HepG2 (cell line): ENCODE results near the gene CYP27B1. TPM values are rescaled to one million over a fixed set of nuclear protein-coding genes. Genes with fewer than 3 reads are reported as not detected.
A peak's percentile ranks its signal among the peaks of the same experiment; 100 is the strongest.

Experiments used
- ATAC-seq: fragments of 200-7000 bp; cut with Tn5 transposase; 3 replicates; pipeline ENCODE4 v1.9.1; 2020; ENCODE audit warnings: mild to moderate bottlenecking, moderate library complexity
- BruUV-seq: library from RNA; stranded (reverse); fragments of 400-500 nt; replicated peaks from 2 replicates; lab custom pipeline; 2021; lab: Mats Ljungman, UMichigan
- CTCF ChIA-PET: fragments of 300-600 bp; formaldehyde crosslinking; extraction: SDS; loops from one replicate; lab custom pipeline; 2021; ENCODE audit warnings: low total read pairs, inconsistent platforms, low intra/inter-chr PET ratio; lab: Yijun Ruan, JAX
- POLR2A ChIA-PET: fragments of 350-600 bp; sonication (Branson Sonifier 250); formaldehyde crosslinking; loops from one replicate; lab custom pipeline; 2020; ENCODE audit warnings: antibody characterized with exemption, inconsistent platforms; lab: Yijun Ruan, JAX
- DNase-seq: peaks from one replicate; pipeline ENCODE4 v3.0.0-alpha.2; 2015; ENCODE audit warnings: low spot score
- FAIRE-seq: peaks from 3 replicates; lab custom pipeline; 2011; peaks lifted over from hg19 to GRCh38; lab: Jason Lieb, UNC
- H2AFZ ChIP-seq: one replicate; pipeline ENCODE4 v1.6.1; 2011; ENCODE audit warnings: low read length, inconsistent platforms
- H3K27ac ChIP-seq: fragments of 300-600 bp; 3 replicates; pipeline ENCODE4 v1.8.0; 2011; ENCODE audit warnings: mixed run types, mild to moderate bottlenecking, mixed read lengths, low read length, inconsistent platforms; ENCODE audit not compliant: insufficient read depth; ENCODE audit errors: extremely low read length
- H3K27me3 ChIP-seq, 2 experiments: fragments of 200-600 bp in 1 of 2; 2 replicates in 1 of 2; 3 replicates in 1 of 2; pipeline versions ENCODE4 v1.6.0 to v1.8.0; 2011; ENCODE audit warnings: low read length in 2 of 2, mild to moderate bottlenecking in 2 of 2, moderate library complexity in 2 of 2, inconsistent platforms in 1 of 2; ENCODE audit not compliant: insufficient read depth in 2 of 2, control insufficient read depth in 1 of 2
- H3K36me3 ChIP-seq, 2 experiments: fragments of 200-600 bp in 1 of 2; replicated peaks in 1 of 2; 2 replicates in 1 of 2; 3 replicates in 1 of 2; pipeline versions ENCODE4 v1.5.1 to v1.8.0; 2011; ENCODE audit warnings: low read length in 2 of 2, inconsistent platforms in 1 of 2; ENCODE audit not compliant: insufficient read depth in 2 of 2, control insufficient read depth in 1 of 2
- H3K4me1 ChIP-seq: 2 replicates; pipeline ENCODE4 v1.5.1; 2012; ENCODE audit warnings: low read length, inconsistent platforms; ENCODE audit not compliant: insufficient read depth
- H3K4me2 ChIP-seq: 2 replicates; pipeline ENCODE4 v1.6.0; 2011; ENCODE audit warnings: low read depth, low read length, inconsistent platforms
- H3K4me3 ChIP-seq, 3 experiments: fragments of 200-600 bp in 1 of 3; sonication (generic), shearing (Covaris generic) in 1 of 3; replicated peaks in 1 of 3; 2 replicates each; pipeline ENCODE4 v1.5.1; 2011 to 2016; ENCODE audit warnings: low read length in 3 of 3, inconsistent platforms in 2 of 3, low read depth in 2 of 3, mild to moderate bottlenecking in 2 of 3, control low read depth in 1 of 3, mixed read lengths in 1 of 3; ENCODE audit not compliant: insufficient read depth in 1 of 3
- H3K79me2 ChIP-seq: one replicate; pipeline ENCODE4 v1.6.1; 2011; ENCODE audit warnings: low read length, inconsistent platforms; ENCODE audit not compliant: insufficient read depth
- H3K9ac ChIP-seq: 2 replicates; pipeline ENCODE4 v1.6.0; 2011; ENCODE audit warnings: mild to moderate bottlenecking, low read depth, low read length, inconsistent platforms; ENCODE audit not compliant: insufficient read depth
- H3K9me3 ChIP-seq: 2 replicates; pipeline ENCODE4 v1.5.1; 2012; ENCODE audit warnings: mild to moderate bottlenecking, low read length
- H4K20me1 ChIP-seq: 2 replicates; pipeline ENCODE4 v1.6.0; 2011; ENCODE audit warnings: inconsistent platforms, mild to moderate bottlenecking, low read length, moderate library complexity; ENCODE audit not compliant: insufficient read depth
- KDM3A ChIP-seq: IDR thresholded peaks from 2 replicates; pipeline ENCODE4 v1.6.1; 2018; ENCODE audit warnings: low read depth, missing compliant biosample characterization
- PRDM10 ChIP-seq: sonication (generic); formaldehyde crosslinking; IDR thresholded peaks from 2 replicates; pipeline ENCODE4 v1.4.0; 2020; ENCODE audit warnings: low read depth, missing genetic modification reagents
- SKI ChIP-seq: fragments of 450-650 bp; IDR thresholded peaks from one replicate; pipeline ENCODE4 v1.6.1; 2018; ENCODE audit warnings: mild to moderate bottlenecking; ENCODE audit not compliant: partially characterized antibody
- TEAD2 ChIP-seq: sonication (generic); formaldehyde crosslinking; IDR thresholded peaks from 2 replicates; pipeline ENCODE4 v1.9.0; 2021; ENCODE audit warnings: missing genetic modification reagents
- WGBS: methylation state at CpG from one replicate; pipeline ENCODE4 v1.1.6; 2017; ENCODE audit warnings: low lambda C conversion rate; 5-methylcytosine and 5-hydroxymethylcytosine counted together
- in situ Hi-C: cut with HindIII; loops from 2 replicates; pipeline ENCODE4 v1.10.0; 2017; ENCODE audit warnings: low pct_unique_long_range_greater_than_20kb; ENCODE audit not compliant: extremely low pct_ligation_motif_present
- intact Hi-C: fragments of 100-400 bp; cut with micrococcal nuclease; formaldehyde crosslinking; loops from one replicate; pipeline ENCODE4 v1.10.0; 2022; ENCODE audit not compliant: unreplicated experiment
- polyA plus RNA-seq, 8 experiments: library from polyadenylated mRNA; depleted of rRNA in 3 of 8; stranded (reverse) in 7 of 8; unstranded in 1 of 8; fragments of >200 nt; fragmentation: Illumina TruSeq in 4 of 8; extraction: Trizol in 4 of 8; gene quantifications; 2 replicates each; pipeline versions ENCODE4 v1.2.1 to v1.2.3, GENCODE V29; 2011 to 2016; ENCODE audit warnings: low read depth in 4 of 8, missing spikeins in 1 of 8, mixed read lengths in 1 of 8; ENCODE audit not compliant: insufficient read depth in 1 of 8
- total RNA-seq, 5 experiments: library from RNA; depleted of rRNA; stranded (reverse); fragments of >200 nt; fragmentation: Illumina TruSeq; extraction: Trizol; gene quantifications; 2 replicates each; pipeline ENCODE4 v1.2.3, GENCODE V29; 2016; ENCODE audit warnings: low read depth in 1 of 5

CYP27B1 gene
- total and polyA plus RNA-seq, 2 of the 13 experiments (the other 11 are each of a cell fraction or from before 2014, with no cell fraction given) = 2.3 to 3.0 TPM

- CTCF ChIA-PET = no interaction called here
Observed at GRCh38 chr12:57783861-57784260, 17.0 kb upstream of the CYP27B1 start.

More at GRCh38 chr12:57783861-57784260, 17.0 kb upstream of the CYP27B1 start:
- DNase-seq (no peak), ATAC-seq (no peak), FAIRE-seq (no peak)
- H3K79me2 ChIP-seq = peaks cover 16% of the 10 kb centered on the region
- H3K9ac ChIP-seq = peak overlapping the region; percentile 87; the same call in 1 of the 2 replicates
- no peak overlapping the region for H2AFZ ChIP-seq
- H3K9me3 ChIP-seq = no peaks in the 10 kb centered on the region
- no peak overlapping the region for H3K27ac ChIP-seq
- WGBS = 95% methylated on average over 11 of the region's 11 CpGs
- peak overlapping the region; percentile 23 to 99 (median 95); a peak in 5 of 6 replicates for H3K4me3 ChIP-seq
- peak overlapping the region; percentile 78 for H3K4me2 ChIP-seq
- no peaks in the 10 kb centered on the region for H4K20me1 ChIP-seq
- peaks cover 17% of the 10 kb centered on the region for H3K4me1 ChIP-seq
- BruUV-seq = TSS peak; percentile 63
- POLR2A ChIA-PET = interaction anchor here (1.0 to 1.7 kb wide), 2 partner anchors 11 to 12 kb away, joined by 5 to 15 read pairs; partner anchors contain the start of genes EEF1AKMT3 and METTL1
- in situ Hi-C loops = no loop called here
- H3K36me3 ChIP-seq = peaks cover 11 to 40% of the 10 kb centered on the region in 2 experiments
- H3K27me3 ChIP-seq = no peaks in the 10 kb centered on the region; a peak in 1 of 5 replicates
- intact Hi-C loops = no loop called here
- TF ChIP-seq PRDM10 (no peak), KDM3A (no peak), TEAD2 (no peak), SKI (no peak)
- TF ChIP-seq, all 625 proteins: peak for 0
